PC-9 (cell line): ENCODE data around the gene ATF6. TPM values are rescaled to one million over a fixed set of nuclear protein-coding genes. Genes with fewer than 3 reads are reported as not detected.

Experiments
- BruUV-seq: library from RNA; stranded (reverse); fragments of 400-500 nt; replicated peaks from 2 replicates; lab custom pipeline; 2021; lab: Mats Ljungman, UMichigan
- CTCF ChIA-PET: fragments of 300-600 bp; sonication (Branson Sonifier 250); formaldehyde crosslinking; loops from one replicate; lab custom pipeline; 2022; ENCODE audit warnings: antibody characterized with exemption; lab: Charles Lee
- POLR2A ChIA-PET: fragments of 300-600 bp; sonication (Branson Sonifier 250); formaldehyde crosslinking; loops from one replicate; lab custom pipeline; 2022; ENCODE audit warnings: antibody characterized with exemption; ENCODE audit not compliant: unreplicated experiment; lab: Charles Lee
- DNase-seq, 2 experiments: peaks; one replicate each; pipeline versions ENCODE4 v3.0.0 to v3.0.0-alpha.2; 2015 to 2022; ENCODE audit warnings: mixed read lengths in 1 of 2
- H2AFZ ChIP-seq: fragments of 200-600 bp; sonication (generic); 2 replicates; pipeline ENCODE4 v1.8.1; 2017; ENCODE audit warnings: antibody characterized with exemption
- H3F3A ChIP-seq: fragments of 200-600 bp; sonication (generic); 2 replicates; pipeline ENCODE4 v1.8.1; 2017; ENCODE audit warnings: antibody characterized with exemption, mild to moderate bottlenecking, low read depth; ENCODE audit not compliant: insufficient read depth
- H3K27ac ChIP-seq: fragments of 200-600 bp; sonication (generic); 2 replicates; pipeline ENCODE4 v1.6.1; 2016; ENCODE audit warnings: mixed run types
- H3K27me3 ChIP-seq: fragments of 200-600 bp; sonication (generic); 2 replicates; pipeline ENCODE4 v1.6.1; 2016; ENCODE audit warnings: low read depth, mixed run types; ENCODE audit not compliant: insufficient read depth
- H3K36me3 ChIP-seq: fragments of 200-600 bp; sonication (generic); 2 replicates; pipeline ENCODE4 v1.6.1; 2016; ENCODE audit warnings: low read depth, mixed run types
- H3K4me1 ChIP-seq: fragments of 200-600 bp; sonication (generic); replicated peaks from 2 replicates; pipeline ENCODE4 v1.6.1; 2016; ENCODE audit warnings: mixed run types; ENCODE audit not compliant: insufficient read depth
- H3K4me2 ChIP-seq: fragments of 200-600 bp; sonication (generic); 2 replicates; pipeline ENCODE4 v1.6.1; 2017; ENCODE audit warnings: mixed run types
- H3K4me3 ChIP-seq: fragments of 200-600 bp; sonication (generic); 2 replicates; pipeline ENCODE4 v1.6.1; 2016; ENCODE audit warnings: mixed run types
- H3K79me2 ChIP-seq: fragments of 200-600 bp; sonication (generic); 2 replicates; pipeline ENCODE4 v1.6.1; 2017; ENCODE audit warnings: low read depth, mixed run types
- H3K9me2 ChIP-seq: fragments of 200-600 bp; sonication (generic); 2 replicates; pipeline ENCODE4 v1.8.1; 2017; ENCODE audit warnings: mild to moderate bottlenecking; ENCODE audit not compliant: insufficient read depth
- H3K9me3 ChIP-seq: fragments of 200-600 bp; sonication (generic); 2 replicates; pipeline ENCODE4 v1.8.1; 2016; ENCODE audit warnings: low read depth; ENCODE audit not compliant: insufficient read depth
- H4K20me1 ChIP-seq: fragments of 200-600 bp; sonication (generic); 2 replicates; pipeline ENCODE4 v1.8.1; 2017; ENCODE audit not compliant: insufficient read depth
- EZH2 ChIP-seq: fragments of 200-600 bp; sonication (generic); IDR thresholded peaks from 2 replicates; pipeline ENCODE4 v1.8.0; 2017; ENCODE audit warnings: antibody characterized with exemption, low read depth
- intact Hi-C: fragments of 100-400 bp; cut with micrococcal nuclease; formaldehyde crosslinking; loops from one replicate; pipeline ENCODE4 v1.10.0; 2022; ENCODE audit not compliant: unreplicated experiment
- total RNA-seq: library from RNA; stranded (reverse); gene quantifications from 2 replicates; pipeline ENCODE4 v1.2.3, GENCODE V29; 2021
- TF ChIP-seq, protein P1 (sequence below): fragments of 200-600 bp; sonication (generic); conservative IDR thresholded peaks from 2 replicates; pipeline ENCODE4 v1.6.1; 2017; ENCODE audit warnings: mixed run types, antibody characterized with exemption, mild to moderate bottlenecking, moderate library complexity

ATF6 gene
- total RNA-seq, 1 experiment from 2014 or later = 19.5 TPM

DNA sequence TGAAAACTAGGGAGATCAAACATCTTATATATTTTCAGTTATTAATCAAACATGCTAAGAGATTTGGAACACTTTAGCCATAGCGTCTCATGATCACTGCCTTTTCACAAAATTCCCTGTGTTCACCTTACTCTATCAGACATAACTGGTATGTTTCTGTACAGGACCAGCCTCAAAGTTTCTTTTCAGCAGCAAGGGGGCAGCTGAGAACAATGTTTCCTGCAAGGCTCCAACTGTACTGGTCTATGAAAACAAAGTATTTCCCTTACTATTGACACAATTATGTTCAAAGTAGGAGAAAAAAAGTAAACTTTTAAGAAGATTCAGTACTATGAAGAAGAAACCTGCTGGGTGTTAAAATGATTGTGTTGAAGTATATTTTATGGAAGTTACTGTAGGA is 98.5 kb downstream of the ATF6 start:
- Histone ChIP-seq H3K36me3 (peaks cover 15% of the 10 kb centered on the region; the same call in 1 of the 2 replicates), H3K4me3 (no peak overlapping the region), H3K9me3 (no peaks in the 10 kb centered on the region), H3K4me2 (no peak overlapping the region), H3K4me1 (no peaks in the 10 kb centered on the region), H3F3A (no peaks in the 10 kb centered on the region), H3K79me2 (no peaks in the 10 kb centered on the region), H3K9me2 (no peaks in the 10 kb centered on the region), H3K27ac (no peak overlapping the region), H2AFZ (no peak overlapping the region), H4K20me1 (no peaks in the 10 kb centered on the region), H3K27me3 (no peaks in the 10 kb centered on the region)
- no peak for DNase-seq
- POLR2A ChIA-PET = no interaction called here
- CTCF ChIA-PET = interaction anchor here (1.0 kb wide), 1 partner anchor 172 kb away, joined by 6 read pairs; no protein-coding TSS in a partner anchor
- BruUV-seq = no TSS peak
- no peak for TF ChIP-seq EZH2
- TF ChIP-seq, protein P1, sequence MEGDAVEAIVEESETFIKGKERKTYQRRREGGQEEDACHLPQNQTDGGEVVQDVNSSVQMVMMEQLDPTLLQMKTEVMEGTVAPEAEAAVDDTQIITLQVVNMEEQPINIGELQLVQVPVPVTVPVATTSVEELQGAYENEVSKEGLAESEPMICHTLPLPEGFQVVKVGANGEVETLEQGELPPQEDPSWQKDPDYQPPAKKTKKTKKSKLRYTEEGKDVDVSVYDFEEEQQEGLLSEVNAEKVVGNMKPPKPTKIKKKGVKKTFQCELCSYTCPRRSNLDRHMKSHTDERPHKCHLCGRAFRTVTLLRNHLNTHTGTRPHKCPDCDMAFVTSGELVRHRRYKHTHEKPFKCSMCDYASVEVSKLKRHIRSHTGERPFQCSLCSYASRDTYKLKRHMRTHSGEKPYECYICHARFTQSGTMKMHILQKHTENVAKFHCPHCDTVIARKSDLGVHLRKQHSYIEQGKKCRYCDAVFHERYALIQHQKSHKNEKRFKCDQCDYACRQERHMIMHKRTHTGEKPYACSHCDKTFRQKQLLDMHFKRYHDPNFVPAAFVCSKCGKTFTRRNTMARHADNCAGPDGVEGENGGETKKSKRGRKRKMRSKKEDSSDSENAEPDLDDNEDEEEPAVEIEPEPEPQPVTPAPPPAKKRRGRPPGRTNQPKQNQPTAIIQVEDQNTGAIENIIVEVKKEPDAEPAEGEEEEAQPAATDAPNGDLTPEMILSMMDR = no peak
- intact Hi-C loops = no loop called here

GRCh38 chr1:161866241-161866640 is 100.1 kb downstream of the ATF6 start:
- H3K4me3 ChIP-seq = no peak overlapping the region
- no peaks in the 10 kb centered on the region for H3K9me2 ChIP-seq
- intact Hi-C loops = no loop called here
- TF ChIP-seq EZH2 = no peak
- TF ChIP-seq, protein P1 = no peak
- CTCF ChIA-PET = no interaction called here
- no peak overlapping the region for H3K27ac ChIP-seq
- no peaks in the 10 kb centered on the region for H4K20me1 ChIP-seq
- H3K9me3 ChIP-seq = no peaks in the 10 kb centered on the region
- no peaks in the 10 kb centered on the region for H3K4me1 ChIP-seq
- POLR2A ChIA-PET = interaction anchor here (0.7 kb wide), 1 partner anchor 171 kb away, joined by 4 read pairs; no protein-coding TSS in a partner anchor
- peaks cover 15% of the 10 kb centered on the region; the same call in 1 of the 2 replicates for H3K36me3 ChIP-seq
- H3K79me2 ChIP-seq = no peaks in the 10 kb centered on the region
- no peak overlapping the region for H2AFZ ChIP-seq
- H3F3A ChIP-seq = no peaks in the 10 kb centered on the region
- H3K4me2 ChIP-seq = no peak overlapping the region
- BruUV-seq = no TSS peak
- no peak for DNase-seq
- no peaks in the 10 kb centered on the region for H3K27me3 ChIP-seq

- intact Hi-C loops = no loop called here
- no peaks in the 10 kb centered on the region for H4K20me1 ChIP-seq
- CTCF ChIA-PET = no interaction called here
- no peak overlapping the region for H3K27ac ChIP-seq
- DNase-seq = no peak
- no peaks in the 10 kb centered on the region for H3K4me1 ChIP-seq
- H3K27me3 ChIP-seq = no peaks in the 10 kb centered on the region
- H3K36me3 ChIP-seq = 0 out of 2 replicates have a peak, but pooled peaks cover 2% of the 10 kb centered on the region
- no TSS peak for BruUV-seq
- no peaks in the 10 kb centered on the region for H3K79me2 ChIP-seq
- H3K4me3 ChIP-seq = no peak overlapping the region
- TF ChIP-seq, protein P1 = no peak
- TF ChIP-seq EZH2 = no peak
- no peak overlapping the region for H2AFZ ChIP-seq
- POLR2A ChIA-PET = no interaction called here
- H3K9me2 ChIP-seq = no peaks in the 10 kb centered on the region
- no peaks in the 10 kb centered on the region for H3F3A ChIP-seq
- H3K9me3 ChIP-seq = no peaks in the 10 kb centered on the region
- H3K4me2 ChIP-seq = no peak overlapping the region
Observed at GRCh38 chr1:161868832-161869231, 102.7 kb downstream of the ATF6 start.
